Adipocyte (in vitro differentiated cells): Measurements from ENCODE around the gene BMPR1B.
"Not testable (repeated sequence)": the region's sequence is repeated elsewhere in the genome, so short reads cannot be mapped to it uniquely, and the experiment has no call there.

Experiments
- DNase-seq: peaks from one replicate; pipeline ENCODE4 v3.0.0-alpha.2; 2015; ENCODE audit warnings: low read depth
- H3K27me3 ChIP-seq: replicated peaks from 2 replicates; pipeline ENCODE4 v1.7.0; 2013; ENCODE audit warnings: mild to moderate bottlenecking, low read length, moderate library complexity; ENCODE audit not compliant: control insufficient read depth, insufficient read depth
- H3K36me3 ChIP-seq: 2 replicates; pipeline ENCODE4 v1.7.0; 2013; ENCODE audit warnings: low read length, mild to moderate bottlenecking, moderate library complexity; ENCODE audit not compliant: control insufficient read depth, insufficient read depth, severe bottlenecking
- H3K4me1 ChIP-seq: 2 replicates; pipeline ENCODE4 v1.7.0; 2013; ENCODE audit warnings: mild to moderate bottlenecking, low read length, moderate library complexity; ENCODE audit not compliant: control insufficient read depth, insufficient read depth
- H3K4me3 ChIP-seq: 2 replicates; pipeline ENCODE4 v1.7.0; 2013; ENCODE audit warnings: mild to moderate bottlenecking, low read length, moderate library complexity
- H3K9ac ChIP-seq: 2 replicates; pipeline ENCODE4 v1.7.0; 2013; ENCODE audit warnings: mild to moderate bottlenecking, low read length, moderate library complexity
- H3K9me3 ChIP-seq: 2 replicates; pipeline ENCODE4 v1.7.0; 2013; ENCODE audit warnings: mild to moderate bottlenecking, low read length, moderate library complexity; ENCODE audit not compliant: control insufficient read depth

Gene BMPR1B

GRCh38 chr4:95170176-95170575 is 412.4 kb downstream of the BMPR1B start:
- no peaks in the 10 kb centered on the region for H3K4me1 ChIP-seq
- no peaks in the 10 kb centered on the region for H3K9me3 ChIP-seq
- H3K4me3 ChIP-seq: no peak overlapping the region
- H3K27me3 ChIP-seq: no peaks in the 10 kb centered on the region
- H3K36me3 ChIP-seq: no peaks in the 10 kb centered on the region
- no peak for DNase-seq
- H3K9ac ChIP-seq: no peak overlapping the region

- not testable (repeated sequence) for H3K9ac ChIP-seq, DNase-seq
These were observed 413.6 kb downstream of the BMPR1B start for GRCh38 chr4:95171377-95171776.

GRCh38 chr4:95178938-95179337 is 421.2 kb downstream of the BMPR1B start:
- no peaks in the 10 kb centered on the region for H3K9me3 ChIP-seq
- DNase-seq: no peak
- H3K9ac ChIP-seq: no peak overlapping the region
- H3K4me1 ChIP-seq: no peaks in the 10 kb centered on the region
- no peak overlapping the region for H3K4me3 ChIP-seq
- H3K27me3 ChIP-seq: no peaks in the 10 kb centered on the region
- no peaks in the 10 kb centered on the region for H3K36me3 ChIP-seq

More at GRCh38 chr4:95171377-95171776, 413.6 kb downstream of the BMPR1B start:
- H3K9me3 ChIP-seq, H3K4me1 ChIP-seq, H3K4me3 ChIP-seq, H3K27me3 ChIP-seq, H3K36me3 ChIP-seq: not testable (repeated sequence)

- no peak for DNase-seq
- no peaks in the 10 kb centered on the region for H3K4me1 ChIP-seq
- no peak overlapping the region for H3K9ac ChIP-seq
- H3K36me3 ChIP-seq: no peaks in the 10 kb centered on the region
- H3K27me3 ChIP-seq: no peaks in the 10 kb centered on the region
- H3K4me3 ChIP-seq: no peak overlapping the region
- no peaks in the 10 kb centered on the region for H3K9me3 ChIP-seq
These were observed 422.9 kb downstream of the BMPR1B start for GRCh38 chr4:95180531-95181242.

- Histone ChIP-seq H3K27me3 (no peaks in the 10 kb centered on the region), H3K36me3 (no peaks in the 10 kb centered on the region), H3K4me3 (no peak overlapping the region), H3K4me1 (no peaks in the 10 kb centered on the region), H3K9me3 (no peaks in the 10 kb centered on the region), H3K9ac (no peak overlapping the region)
- no peak for DNase-seq
These were observed 423.7 kb downstream of the BMPR1B start for GRCh38 chr4:95181243-95181995.

- Histone ChIP-seq H3K4me3 (no peak overlapping the region), H3K27me3 (no peaks in the 10 kb centered on the region), H3K4me1 (no peaks in the 10 kb centered on the region), H3K36me3 (no peaks in the 10 kb centered on the region), H3K9ac (no peak overlapping the region), H3K9me3 (no peaks in the 10 kb centered on the region)
- no peak for DNase-seq
These were observed 424.2 kb downstream of the BMPR1B start for GRCh38 chr4:95181996-95182306.

- Histone ChIP-seq H3K4me3 (no peak overlapping the region), H3K9me3 (no peaks in the 10 kb centered on the region)
These were observed 426.1 kb downstream of the BMPR1B start for GRCh38 chr4:95183656-95184408.

GRCh38 chr4:95186666-95187065 is 428.9 kb downstream of the BMPR1B start:
- H3K27me3 ChIP-seq: peaks cover 4% of the 10 kb centered on the region
- no peaks in the 10 kb centered on the region for H3K9me3 ChIP-seq
- H3K4me3 ChIP-seq: no peak overlapping the region
- DNase-seq: no peak
- no peak overlapping the region for H3K9ac ChIP-seq
- no peaks in the 10 kb centered on the region for H3K4me1 ChIP-seq
- no peaks in the 10 kb centered on the region for H3K36me3 ChIP-seq

More at GRCh38 chr4:95183656-95184408, 426.1 kb downstream of the BMPR1B start:
- no peak overlapping the region for H3K9ac ChIP-seq
- no peaks in the 10 kb centered on the region for H3K27me3 ChIP-seq
- H3K36me3 ChIP-seq: no peaks in the 10 kb centered on the region
- no peak for DNase-seq
- no peaks in the 10 kb centered on the region for H3K4me1 ChIP-seq

- H3K36me3 ChIP-seq: no peaks in the 10 kb centered on the region
- no peak overlapping the region for H3K9ac ChIP-seq
- no peaks in the 10 kb centered on the region for H3K9me3 ChIP-seq
- no peaks in the 10 kb centered on the region for H3K4me1 ChIP-seq
- no peak overlapping the region for H3K4me3 ChIP-seq
- no peak for DNase-seq
- H3K27me3 ChIP-seq: peaks cover 22% of the 10 kb centered on the region
These were observed 431.1 kb downstream of the BMPR1B start for GRCh38 chr4:95188701-95189370.

- Histone ChIP-seq H3K9me3 (no peaks in the 10 kb centered on the region), H3K4me1 (no peaks in the 10 kb centered on the region), H3K9ac (no peak overlapping the region), H3K36me3 (no peaks in the 10 kb centered on the region), H3K27me3 (peaks cover 25% of the 10 kb centered on the region), H3K4me3 (no peak overlapping the region)
- DNase-seq: no peak
These were observed 433.1 kb downstream of the BMPR1B start for GRCh38 chr4:95190751-95191436.
